ENCODE measurements around the gene CALML5. TPM values are rescaled to one million over a fixed set of nuclear protein-coding genes. Genes with fewer than 3 reads are reported as not detected.
A peak's percentile ranks its signal among the peaks of the same experiment; 100 is the strongest.
"Not testable (repeated sequence)": the region's sequence is repeated elsewhere in the genome, so short reads cannot be mapped to it uniquely, and the experiment has no call there.

The CALML5 gene
- total RNA-seq, 4 donors from 2014 or later, result not detected

- H3K27me3 ChIP-seq, result no peaks in the 10 kb centered on the region
- no peak overlapping the region for H3K27ac ChIP-seq
- peak in 2 of 3 donors; percentile 15 to 17 for DNase-seq
- TF ChIP-seq CTCF (IDR thresholded peaks at IDR 0.05) (no peak), POLR2A (IDR thresholded peaks at IDR 0.05) (no peak)
- H3K4me3 ChIP-seq, result no peak overlapping the region
- H3K4me1 ChIP-seq, result no peaks in the 10 kb centered on the region
- no peaks in the 10 kb centered on the region for H3K9me3 ChIP-seq
- H3K36me3 ChIP-seq, result no peaks in the 10 kb centered on the region
These were observed 19.0 kb downstream of the CALML5 start for GRCh38 chr10:5480162-5480941.

GRCh38 chr10:5479481-5480161, 19.7 kb downstream of the CALML5 start:
- TF ChIP-seq CTCF (IDR thresholded peaks at IDR 0.05) (no peak), POLR2A (IDR thresholded peaks at IDR 0.05) (no peak)
- no peaks in the 10 kb centered on the region for H3K4me1 ChIP-seq
- H3K27ac ChIP-seq, result no peak overlapping the region
- no peaks in the 10 kb centered on the region for H3K36me3 ChIP-seq
- no peak overlapping the region for H3K4me3 ChIP-seq
- H3K9me3 ChIP-seq, result no peaks in the 10 kb centered on the region
- no peaks in the 10 kb centered on the region for H3K27me3 ChIP-seq
- DNase-seq, result peak in 2 of 3 donors; percentile 31 to 37

GRCh38 chr10:5478694-5479305, 20.6 kb downstream of the CALML5 start:
- Histone ChIP-seq H3K4me3 (no peak overlapping the region), H3K4me1 (no peaks in the 10 kb centered on the region), H3K27ac (no peak overlapping the region), H3K36me3 (no peaks in the 10 kb centered on the region), H3K9me3 (no peaks in the 10 kb centered on the region), H3K27me3 (no peaks in the 10 kb centered on the region)
- TF ChIP-seq CTCF (IDR thresholded peaks at IDR 0.05) (no peak), POLR2A (IDR thresholded peaks at IDR 0.05) (no peak)
- peak in 1 of 3 donors; percentile 33 for DNase-seq

GRCh38 chr10:5477948-5478693, 21.2 kb downstream of the CALML5 start:
- TF ChIP-seq POLR2A (IDR thresholded peaks at IDR 0.05), result no peak
- no peak for TF ChIP-seq CTCF (IDR thresholded peaks at IDR 0.05)
- DNase-seq, result peak in 1 of 3 donors; percentile 26
- H3K4me1 ChIP-seq, result no peaks in the 10 kb centered on the region

GRCh38 chr10:5476918-5477525, 22.3 kb downstream of the CALML5 start:
- peak in 1 of 3 donors; percentile 24 for DNase-seq
- H3K9me3 ChIP-seq, result no peaks in the 10 kb centered on the region
- H3K27me3 ChIP-seq, result no peaks in the 10 kb centered on the region
- H3K36me3 ChIP-seq, result no peaks in the 10 kb centered on the region
- no peaks in the 10 kb centered on the region for H3K4me1 ChIP-seq
- no peak overlapping the region for H3K4me3 ChIP-seq
- TF ChIP-seq POLR2A (IDR thresholded peaks at IDR 0.05) (no peak), CTCF (IDR thresholded peaks at IDR 0.05) (no peak)
- H3K27ac ChIP-seq, result no peak overlapping the region

More at GRCh38 chr10:5477948-5478693, 21.2 kb downstream of the CALML5 start:
- Histone ChIP-seq H3K9me3 (no peaks in the 10 kb centered on the region), H3K36me3 (no peaks in the 10 kb centered on the region), H3K27me3 (no peaks in the 10 kb centered on the region), H3K4me3 (no peak overlapping the region), H3K27ac (no peak overlapping the region)

- H3K36me3 ChIP-seq, H3K4me3 ChIP-seq, H3K27me3 ChIP-seq, DNase-seq, H3K9me3 ChIP-seq, H3K4me1 ChIP-seq, H3K27ac ChIP-seq: not testable (repeated sequence)
These were observed 23.2 kb downstream of the CALML5 start for GRCh38 chr10:5475974-5476807.

GRCh38 chr10:5475088-5475487, 24.3 kb downstream of the CALML5 start:
- not testable (repeated sequence) for H3K36me3 ChIP-seq, H3K4me3 ChIP-seq, H3K27ac ChIP-seq, DNase-seq, H3K27me3 ChIP-seq, H3K4me1 ChIP-seq, H3K9me3 ChIP-seq

Data from Peyer's patch (tissue), 4 donors.